Kidney epithelial cell (primary cell): ENCODE measurements around the gene SLC26A11. TPM values are rescaled to one million over a fixed set of nuclear protein-coding genes. Genes with fewer than 3 reads are reported as not detected.

Experiments
- DNase-seq: peaks from one replicate; pipeline ENCODE4 v3.0.0-alpha.2; 2010; ENCODE audit warnings: low read depth
- H3K27me3 ChIP-seq: 2 replicates; pipeline ENCODE4 v1.6.0; 2011; ENCODE audit warnings: low read length; ENCODE audit not compliant: control insufficient read depth, insufficient read depth
- H3K36me3 ChIP-seq: 2 replicates; pipeline ENCODE4 v1.5.1; 2011; ENCODE audit warnings: low read length; ENCODE audit not compliant: control insufficient read depth, insufficient read depth
- H3K4me3 ChIP-seq: 2 replicates; pipeline ENCODE4 v1.5.1; 2011; ENCODE audit warnings: low read depth, mild to moderate bottlenecking, control low read depth, low read length
- CTCF ChIP-seq: IDR thresholded peaks from 2 replicates; pipeline ENCODE4 v1.5.1; 2011; ENCODE audit warnings: mild to moderate bottlenecking, moderate library complexity, low read length, control low read depth, inconsistent platforms; ENCODE audit not compliant: insufficient read depth, poor library complexity, severe bottlenecking
- total RNA-seq: library from RNA; depleted of rRNA; stranded (reverse); fragments of >200 nt; gene quantifications from 2 replicates; pipeline ENCODE4 v1.2.3, GENCODE V29; 2015

The SLC26A11 gene
- total RNA-seq, 1 donor from 2014 or later: 19.1 TPM

- Histone ChIP-seq H3K27me3 (no peaks in the 10 kb centered on the region), H3K4me3 (no peak overlapping the region), H3K36me3 (peaks cover 1% of the 10 kb centered on the region)
- no peak for DNase-seq
- no peak for TF ChIP-seq CTCF
Measured at GRCh38 chr17:80285237-80285920, 65.2 kb downstream of the SLC26A11 start.

- no peak overlapping the region for H3K4me3 ChIP-seq
- peaks cover 1% of the 10 kb centered on the region for H3K36me3 ChIP-seq
- no peaks in the 10 kb centered on the region for H3K27me3 ChIP-seq
- DNase-seq: no peak
- TF ChIP-seq CTCF: no peak
Measured at GRCh38 chr17:80286638-80286960, 66.4 kb downstream of the SLC26A11 start.

GRCh38 chr17:80287038-80287437, 66.8 kb downstream of the SLC26A11 start:
- Histone ChIP-seq H3K36me3 (peaks cover 1% of the 10 kb centered on the region), H3K4me3 (no peak overlapping the region), H3K27me3 (no peaks in the 10 kb centered on the region)
- no peak for TF ChIP-seq CTCF
- no peak for DNase-seq

GRCh38 chr17:80287806-80288567, 67.8 kb downstream of the SLC26A11 start:
- no peak for DNase-seq
- no peaks in the 10 kb centered on the region for H3K27me3 ChIP-seq
- TF ChIP-seq CTCF: no peak
- H3K4me3 ChIP-seq: no peak overlapping the region
- peaks cover 1% of the 10 kb centered on the region for H3K36me3 ChIP-seq

- Histone ChIP-seq H3K27me3 (no peaks in the 10 kb centered on the region), H3K4me3 (no peak overlapping the region), H3K36me3 (peaks cover 1% of the 10 kb centered on the region)
- DNase-seq: no peak
- TF ChIP-seq CTCF: no peak
Measured at GRCh38 chr17:80289616-80290015, 69.4 kb downstream of the SLC26A11 start.
